HG02840 (cell line): ENCODE results near the gene STRAP.
"Not testable (repeated sequence)": the region's sequence is repeated elsewhere in the genome, so short reads cannot be mapped to it uniquely, and the experiment has no call there.

ENCODE experiments used
- ATAC-seq: cut with Tn5 transposase; IDR thresholded peaks from one replicate; pipeline ENCODE4 v1.9.1; 2021; ENCODE audit warnings: mild to moderate bottlenecking, moderate library complexity, moderate number of reproducible peaks; ENCODE audit not compliant: unreplicated experiment, low FRiP score

The STRAP gene

GRCh38 chr12:15919418-15919817 lies 37.2 kb downstream of the STRAP start:
- ATAC-seq, result no peak

GRCh38 chr12:15924956-15925355 lies 42.8 kb downstream of the STRAP start:
- no peak for ATAC-seq

- no peak for ATAC-seq
These were observed 46.2 kb downstream of the STRAP start for GRCh38 chr12:15928346-15928745.

GRCh38 chr12:15928870-15929571 lies 46.8 kb downstream of the STRAP start:
- ATAC-seq, result no peak

- no peak for ATAC-seq
These were observed 49.4 kb downstream of the STRAP start for GRCh38 chr12:15931590-15932053.

GRCh38 chr12:15932327-15932726 lies 50.1 kb downstream of the STRAP start:
- no peak for ATAC-seq

- no peak for ATAC-seq
These were observed 50.8 kb downstream of the STRAP start for GRCh38 chr12:15932971-15933370.

GRCh38 chr12:15933751-15934150 lies 51.6 kb downstream of the STRAP start:
- ATAC-seq, result no peak

GRCh38 chr12:15936751-15937150 lies 54.6 kb downstream of the STRAP start:
- ATAC-seq, result no peak

GRCh38 chr12:15937902-15938301 lies 55.7 kb downstream of the STRAP start:
- ATAC-seq, result no peak

GRCh38 chr12:15939111-15939510 lies 56.9 kb downstream of the STRAP start:
- ATAC-seq, result no peak

- no peak for ATAC-seq
These were observed 60.3 kb downstream of the STRAP start for GRCh38 chr12:15942475-15942874.

- ATAC-seq, result not testable (repeated sequence)
These were observed 61.3 kb downstream of the STRAP start for GRCh38 chr12:15943519-15943918.

- not testable (repeated sequence) for ATAC-seq
These were observed 66.3 kb downstream of the STRAP start for GRCh38 chr12:15948461-15948860.
